Panc1 (cell line): ENCODE data around the gene FCAMR. TPM values are rescaled to one million over a fixed set of nuclear protein-coding genes. Genes with fewer than 3 reads are reported as not detected.

ENCODE experiments used
- ATAC-seq: fragments of 200-7000 bp; cut with Tn5 transposase; 2 replicates; pipeline ENCODE4 v1.9.1; 2020; ENCODE audit warnings: mild to moderate bottlenecking, moderate library complexity
- BruUV-seq: library from RNA; stranded (reverse); fragments of 400-500 nt; replicated peaks from 2 replicates; lab custom pipeline; 2021; lab: Mats Ljungman, UMichigan
- CTCF ChIA-PET: fragments of 300-600 bp; sonication (Branson Sonifier 250); formaldehyde crosslinking; loops from one replicate; lab custom pipeline; 2022; ENCODE audit warnings: antibody characterized with exemption; lab: Charles Lee
- POLR2A ChIA-PET: fragments of 300-600 bp; sonication (Branson Sonifier 250); formaldehyde crosslinking; loops from one replicate; lab custom pipeline; 2022; ENCODE audit warnings: antibody characterized with exemption; lab: Charles Lee
- DNase-seq: peaks from one replicate; pipeline ENCODE4 v3.0.0-alpha.2; 2010; ENCODE audit warnings: low read depth, low spot score
- H3K27ac ChIP-seq: 2 replicates; pipeline ENCODE4 v1.5.1; 2011; ENCODE audit warnings: mild to moderate bottlenecking, low read length, inconsistent platforms
- H3K27me3 ChIP-seq: fragments of 200-500 bp; sonication (Bioruptor generic); 2 replicates; pipeline ENCODE4 v1.6.0; 2014; ENCODE audit warnings: low read length, inconsistent platforms; ENCODE audit not compliant: control insufficient read depth, insufficient read depth
- H3K36me3 ChIP-seq: fragments of 200-500 bp; sonication (Bioruptor generic); 2 replicates; pipeline ENCODE4 v1.5.1; 2014; ENCODE audit warnings: inconsistent platforms, mild to moderate bottlenecking, low read length, moderate library complexity; ENCODE audit not compliant: control insufficient read depth, insufficient read depth
- H3K4me1 ChIP-seq: 2 replicates; pipeline ENCODE4 v1.5.1; 2011; ENCODE audit warnings: inconsistent platforms, mild to moderate bottlenecking, low read length, moderate library complexity; ENCODE audit not compliant: control insufficient read depth, insufficient read depth
- H3K4me3 ChIP-seq, 2 experiments: 2 replicates each; pipeline ENCODE4 v1.5.1; 2011 to 2012; ENCODE audit warnings: low read depth in 2 of 2, low read length in 2 of 2, mild to moderate bottlenecking in 2 of 2, inconsistent platforms in 1 of 2, moderate library complexity in 1 of 2
- H3K9me3 ChIP-seq: fragments of 200-500 bp; sonication (Bioruptor generic); 2 replicates; pipeline ENCODE4 v1.5.1; 2014; ENCODE audit warnings: low read depth, mild to moderate bottlenecking, inconsistent platforms, low read length, moderate library complexity; ENCODE audit not compliant: control insufficient read depth, insufficient read depth
- CTCF ChIP-seq: fragments of 450-650 bp; IDR thresholded peaks from 2 replicates; pipeline ENCODE4 v1.5.1; 2017; ENCODE audit warnings: mild to moderate bottlenecking
- POLR2AphosphoS5 ChIP-seq: IDR thresholded peaks from 2 replicates; pipeline ENCODE4 v1.6.1; 2012; ENCODE audit warnings: mild to moderate bottlenecking, low read depth, low read length, moderate library complexity
- REST ChIP-seq, 2 experiments: IDR thresholded peaks; 2 replicates each; pipeline ENCODE4 v1.6.1; 2011 to 2012; ENCODE audit warnings: low read depth in 2 of 2, control low read depth in 1 of 2, low read length in 1 of 2, mild to moderate bottlenecking in 1 of 2, moderate library complexity in 1 of 2; ENCODE audit not compliant: insufficient read depth in 1 of 2
- SIN3A ChIP-seq: IDR thresholded peaks from 2 replicates; pipeline ENCODE4 v1.6.1; 2012; ENCODE audit warnings: low read depth, mild to moderate bottlenecking, low read length, moderate library complexity, borderline replicate concordance; ENCODE audit not compliant: insufficient read depth
- TCF7L2 ChIP-seq: IDR thresholded peaks from 2 replicates; pipeline ENCODE4 v1.6.1; 2011; ENCODE audit warnings: mild to moderate bottlenecking, low read depth, low read length, inconsistent platforms
- in situ Hi-C: cut with HindIII; loops from 2 replicates; pipeline ENCODE4 v1.10.0; 2016; ENCODE audit warnings: low sequenced_read_pairs, low pct_unique_long_range_greater_than_20kb
- intact Hi-C: fragments of 100-400 bp; cut with micrococcal nuclease; formaldehyde crosslinking; loops from one replicate; pipeline ENCODE4 v1.10.0; 2022; ENCODE audit not compliant: unreplicated experiment
- total RNA-seq: library from RNA; stranded (reverse); gene quantifications from one replicate; pipeline ENCODE4 v1.2.1, GENCODE V29; 2021; ENCODE audit not compliant: unreplicated experiment

FCAMR gene
- total RNA-seq, 1 experiment from 2014 or later = not detected

- H3K36me3 ChIP-seq = no peaks in the 10 kb centered on the region
- ChIA-PET POLR2A (no interaction called here), CTCF (no interaction called here)
- H3K9me3 ChIP-seq = no peaks in the 10 kb centered on the region
- DNase-seq (no peak), ATAC-seq (no peak)
- in situ Hi-C loops = no loop called here
- BruUV-seq = no TSS peak
- H3K4me3 ChIP-seq = no peak overlapping the region
- no peaks in the 10 kb centered on the region for H3K4me1 ChIP-seq
- TF ChIP-seq SIN3A (no peak), REST (IDR thresholded peaks at IDR 0.05; ENCODE audit: insufficient read depth in 1 of 2, low read depth in 2 of 2, low read length in 1 of 2) (no peak), POLR2AphosphoS5 (no peak), CTCF (no peak), TCF7L2 (no peak)
- H3K27me3 ChIP-seq = peaks cover 19% of the 10 kb centered on the region
- no peak overlapping the region for H3K27ac ChIP-seq
- intact Hi-C loops = no loop called here
Measured at GRCh38 chr1:206972728-206973127, 2.5 kb upstream of the FCAMR start.

- TF ChIP-seq TCF7L2 = no peak
- DNase-seq = no peak
- intact Hi-C loops (no loop called here), in situ Hi-C loops (no loop called here)
- POLR2A ChIA-PET = no interaction called here
- no peaks in the 10 kb centered on the region for H3K4me1 ChIP-seq
- no peak for ATAC-seq
- CTCF ChIA-PET = no interaction called here
- H3K27ac ChIP-seq = no peak overlapping the region
- H3K9me3 ChIP-seq = no peaks in the 10 kb centered on the region
- no peaks in the 10 kb centered on the region for H3K36me3 ChIP-seq
- H3K27me3 ChIP-seq = peaks cover 19% of the 10 kb centered on the region
- BruUV-seq = no TSS peak
- H3K4me3 ChIP-seq = no peak overlapping the region
Measured at GRCh38 chr1:206971029-206971655, 882 bp upstream of the FCAMR start.

- in situ Hi-C loops = no loop called here
- H3K4me3 ChIP-seq = no peak overlapping the region
- intact Hi-C loops = no loop called here
- BruUV-seq = no TSS peak
- no peak overlapping the region for H3K27ac ChIP-seq
- no peak for TF ChIP-seq REST (IDR thresholded peaks at IDR 0.05; ENCODE audit: insufficient read depth in 1 of 2, low read depth in 2 of 2, low read length in 1 of 2)
- TF ChIP-seq POLR2AphosphoS5 = no peak
- TF ChIP-seq SIN3A = no peak
- no peak for TF ChIP-seq CTCF
- no peak for TF ChIP-seq TCF7L2
- H3K36me3 ChIP-seq = no peaks in the 10 kb centered on the region
- ATAC-seq = no peak
- peaks cover 19% of the 10 kb centered on the region for H3K27me3 ChIP-seq
- H3K9me3 ChIP-seq = no peaks in the 10 kb centered on the region
- ChIA-PET POLR2A (no interaction called here), CTCF (no interaction called here)
- no peak for DNase-seq
- H3K4me1 ChIP-seq = no peaks in the 10 kb centered on the region
Measured at GRCh38 chr1:206969090-206969489, 1.2 kb downstream of the FCAMR start.
